ENCODE measurements around the gene NEAT1.

The NEAT1 gene

GRCh38 chr11:65434057-65434666 lies 11.6 kb downstream of the NEAT1 start:
- DNase-seq (ENCODE audit: low spot score), result no peak

GRCh38 chr11:65434667-65435410 lies 12.2 kb downstream of the NEAT1 start:
- no peak for DNase-seq (ENCODE audit: low spot score)

DNA sequence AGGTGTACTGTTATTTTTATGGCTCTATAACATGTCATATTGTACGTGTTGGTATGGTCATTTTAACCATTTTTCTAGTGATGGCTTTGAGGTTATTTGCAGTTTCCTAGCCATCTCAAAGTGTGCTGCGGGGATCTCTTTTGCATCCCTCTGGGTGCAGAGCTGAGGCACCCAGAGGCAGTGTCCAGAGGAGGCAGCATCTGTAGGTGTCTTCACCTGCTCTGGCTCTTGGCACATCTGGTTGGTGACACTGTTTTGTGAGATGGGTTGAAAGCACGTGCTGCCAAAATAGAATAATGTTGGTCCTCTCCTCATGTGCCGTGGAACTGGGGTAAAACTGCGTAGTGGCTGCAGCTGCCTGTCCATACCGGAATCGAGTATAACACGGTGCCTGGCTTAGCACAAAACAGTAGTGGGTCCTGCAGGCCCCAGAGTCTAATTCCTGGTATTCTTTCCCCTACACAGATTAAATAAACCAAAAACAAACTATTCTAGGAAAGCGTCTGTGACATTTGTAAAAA lies 12.9 kb downstream of the NEAT1 start:
- no peak for DNase-seq (ENCODE audit: low spot score)

GRCh38 chr11:65435981-65436411 lies 13.4 kb downstream of the NEAT1 start:
- DNase-seq (ENCODE audit: low spot score), result no peak

DNA sequence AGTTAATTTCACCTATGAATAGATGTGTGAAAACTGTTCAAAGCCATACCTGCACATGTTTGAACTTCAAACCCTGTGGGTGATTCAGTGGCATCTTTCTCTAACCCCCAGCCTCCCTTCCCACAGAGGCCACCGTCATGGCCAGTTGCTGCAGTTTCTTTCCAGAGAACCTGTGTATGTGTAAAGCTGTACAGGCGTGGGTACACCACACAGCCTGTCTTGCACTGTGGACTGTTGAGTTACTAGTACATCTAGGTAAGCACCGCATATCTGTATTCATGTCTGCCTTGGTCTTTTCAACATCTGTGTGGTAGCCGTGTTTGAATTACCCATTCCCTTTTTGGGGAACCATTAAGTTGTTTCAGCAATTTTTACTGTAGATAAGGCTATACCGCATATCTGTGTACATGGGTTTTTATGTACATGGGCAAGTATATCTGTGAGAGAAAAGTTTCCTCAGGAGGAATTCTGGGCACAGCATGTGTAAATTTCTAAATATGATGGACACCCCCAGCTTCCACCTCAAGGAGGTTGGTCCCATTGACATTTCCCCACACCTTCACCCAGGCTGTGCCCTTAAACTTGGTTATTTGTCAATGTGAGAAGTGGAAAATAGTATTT lies 13.9 kb downstream of the NEAT1 start:
- DNase-seq (ENCODE audit: low spot score), result no peak

DNA sequence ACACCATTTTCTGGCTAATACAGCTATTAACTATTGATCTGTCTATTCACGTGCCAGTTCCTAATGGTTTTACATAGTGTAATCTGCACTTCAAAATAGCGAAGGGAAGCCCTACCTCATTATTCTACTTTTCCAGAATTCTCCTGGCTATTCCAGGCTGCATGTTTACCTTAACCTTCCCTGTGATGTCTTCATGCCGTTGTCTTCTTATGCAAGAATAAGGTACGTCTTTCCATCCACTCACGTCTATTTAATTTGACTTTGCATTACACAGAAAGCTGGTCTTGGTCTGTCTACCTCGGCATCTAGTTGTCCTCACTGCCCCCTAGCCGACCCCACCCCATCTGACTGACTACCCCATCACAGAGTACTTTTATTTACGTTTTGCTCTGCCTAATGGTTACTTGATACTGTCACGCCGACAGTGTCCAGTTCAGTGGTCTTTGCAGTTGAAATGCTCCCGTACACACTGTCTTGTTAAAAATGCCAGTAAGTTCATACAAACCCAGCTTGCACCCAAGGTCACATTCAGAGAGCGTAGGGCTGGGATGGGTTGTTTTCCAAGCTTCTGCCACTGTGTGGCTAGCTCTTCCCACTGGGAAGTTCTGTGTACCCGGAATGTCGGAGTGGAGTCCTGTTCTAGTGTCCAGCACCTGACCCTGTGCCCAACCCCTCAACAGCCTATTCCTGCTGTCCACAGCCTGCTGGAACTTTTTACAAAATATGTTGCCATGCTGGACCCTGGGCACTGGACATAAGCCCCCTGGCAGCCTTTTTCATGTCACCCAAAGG lies 15.0 kb downstream of the NEAT1 start:
- no peak for DNase-seq (ENCODE audit: low spot score)

- no peak for DNase-seq (ENCODE audit: low spot score)
Measured at GRCh38 chr11:65438257-65439151, 15.9 kb downstream of the NEAT1 start.

DNA sequence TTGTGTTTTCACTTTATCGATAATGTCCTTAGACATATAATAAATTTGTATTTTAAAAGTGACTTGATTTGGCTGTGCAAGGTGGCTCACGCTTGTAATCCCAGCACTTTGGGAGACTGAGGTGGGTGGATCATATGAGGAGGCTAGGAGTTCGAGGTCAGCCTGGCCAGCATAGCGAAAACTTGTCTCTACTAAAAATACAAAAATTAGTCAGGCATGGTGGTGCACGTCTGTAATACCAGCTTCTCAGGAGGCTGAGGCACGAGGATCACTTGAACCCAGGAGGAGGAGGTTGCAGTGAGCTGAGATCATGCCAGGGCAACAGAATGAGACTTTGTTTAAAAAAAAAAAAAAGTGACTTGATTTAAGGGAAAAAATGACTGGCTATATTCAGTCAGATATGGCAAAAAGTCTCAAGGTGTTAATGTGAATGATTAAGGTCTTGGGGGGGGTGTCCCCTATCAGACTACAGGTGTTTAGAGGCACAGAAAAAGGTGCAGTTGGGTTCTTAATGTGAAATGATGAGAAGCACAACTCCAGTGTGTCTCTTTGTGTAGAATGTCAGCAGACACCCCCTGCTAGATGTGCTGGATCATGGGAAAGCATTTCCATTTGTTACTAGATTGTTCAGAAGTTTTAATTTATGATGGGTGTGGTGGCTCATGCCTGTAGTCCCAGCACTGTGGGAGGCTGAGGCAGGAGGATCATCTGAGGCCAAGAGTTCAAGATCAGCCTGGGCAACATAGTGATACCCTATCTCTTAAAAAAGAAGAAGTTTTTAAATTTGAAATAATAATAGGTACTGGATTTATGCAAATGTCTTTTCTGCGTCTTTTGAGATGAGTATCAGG lies 17.0 kb downstream of the NEAT1 start:
- no peak for DNase-seq (ENCODE audit: low spot score)

DNA sequence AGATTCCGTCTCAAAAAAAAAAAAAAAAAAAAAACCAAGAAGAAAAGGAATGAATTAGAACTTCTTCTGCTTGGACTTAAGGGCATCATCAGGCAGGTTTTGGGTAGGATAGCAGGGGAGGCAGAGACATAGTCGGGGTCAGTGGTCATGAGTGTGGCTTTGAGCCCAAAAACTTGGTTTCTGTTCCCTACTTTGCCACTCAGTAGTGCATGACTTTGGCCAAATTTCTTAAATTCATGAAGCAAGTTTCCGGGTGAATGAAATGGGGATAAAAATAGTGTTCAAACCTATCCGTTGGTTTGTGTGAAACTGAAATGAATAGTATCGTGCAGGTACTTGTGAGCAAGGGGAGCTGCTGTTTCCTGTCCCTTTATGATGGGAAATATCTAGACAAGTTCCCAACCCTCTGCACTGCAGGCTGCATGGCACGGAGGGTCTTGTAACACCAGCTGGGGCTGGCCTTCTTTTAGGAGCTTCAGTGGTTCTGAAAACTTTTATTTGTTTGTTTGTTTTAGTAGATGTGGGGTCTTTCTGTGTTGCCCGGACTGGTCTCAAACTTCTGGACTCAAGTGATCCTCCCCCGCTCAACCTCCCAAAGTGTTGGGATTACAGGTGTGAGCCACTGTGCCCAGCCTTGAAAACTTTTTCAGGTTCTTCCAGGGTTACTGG lies 18.4 kb downstream of the NEAT1 start:
- no peak for DNase-seq (ENCODE audit: low spot score)

DNA sequence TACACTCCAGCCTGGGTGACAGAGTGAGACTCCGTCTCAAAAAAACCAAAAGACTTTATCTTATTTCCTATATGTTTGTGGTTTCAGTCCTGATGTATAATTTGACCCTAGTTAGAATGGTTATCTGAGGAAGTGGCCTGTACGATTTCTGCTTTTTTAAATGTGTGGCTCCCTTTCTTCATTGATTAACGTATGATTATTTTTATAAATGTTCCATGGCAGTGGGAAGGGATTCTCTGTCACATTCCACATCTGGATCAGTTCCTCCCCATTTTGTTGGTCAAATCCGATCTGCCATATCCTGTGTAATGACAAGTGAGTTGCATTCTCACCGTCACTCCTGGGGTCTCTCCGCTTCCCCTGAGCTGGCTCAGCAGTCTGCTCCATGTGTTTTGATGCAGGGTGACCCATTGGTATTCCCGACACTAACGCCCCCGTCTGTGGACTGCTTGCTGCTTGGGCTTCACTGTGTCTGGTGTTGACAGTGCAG lies 20.3 kb downstream of the NEAT1 start:
- no peak for DNase-seq (ENCODE audit: low spot score)

DNA sequence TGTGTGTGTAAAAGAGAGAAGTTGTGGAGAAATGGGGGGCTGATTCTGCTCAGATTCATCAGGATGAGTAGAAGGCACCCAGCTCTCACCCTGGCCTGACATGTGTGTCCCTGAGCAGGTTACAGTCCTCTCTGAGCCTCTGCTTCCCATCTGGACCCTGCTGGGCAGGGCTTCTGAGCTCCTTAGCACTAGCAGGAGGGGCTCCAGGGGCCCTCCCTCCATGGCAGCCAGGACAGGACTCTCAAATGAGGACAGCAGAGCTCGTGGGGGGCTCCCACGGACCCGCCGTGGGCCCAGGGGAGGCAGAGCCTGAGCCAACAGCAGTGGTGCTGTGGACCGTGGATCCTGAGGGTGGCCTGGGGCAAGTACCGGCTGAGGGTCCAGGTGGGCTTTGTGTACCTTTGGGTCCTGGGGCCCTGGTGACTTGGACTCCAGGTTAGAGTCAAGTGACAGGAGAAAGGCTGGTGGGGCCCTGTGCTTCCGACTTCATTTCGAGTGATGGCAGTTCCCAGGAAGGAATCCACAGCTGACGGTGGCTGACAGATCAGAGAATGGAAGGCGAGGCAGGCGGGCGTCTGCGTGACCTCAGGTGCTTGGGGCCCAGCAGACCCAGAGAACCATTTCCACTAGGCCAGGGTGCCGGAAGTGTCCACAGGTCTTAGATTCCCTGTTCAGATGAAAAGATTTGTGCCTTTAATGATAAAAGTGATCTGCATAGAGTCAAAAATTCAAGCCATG lies 21.9 kb downstream of the NEAT1 start:
- DNase-seq (ENCODE audit: low spot score), result no peak

DNA sequence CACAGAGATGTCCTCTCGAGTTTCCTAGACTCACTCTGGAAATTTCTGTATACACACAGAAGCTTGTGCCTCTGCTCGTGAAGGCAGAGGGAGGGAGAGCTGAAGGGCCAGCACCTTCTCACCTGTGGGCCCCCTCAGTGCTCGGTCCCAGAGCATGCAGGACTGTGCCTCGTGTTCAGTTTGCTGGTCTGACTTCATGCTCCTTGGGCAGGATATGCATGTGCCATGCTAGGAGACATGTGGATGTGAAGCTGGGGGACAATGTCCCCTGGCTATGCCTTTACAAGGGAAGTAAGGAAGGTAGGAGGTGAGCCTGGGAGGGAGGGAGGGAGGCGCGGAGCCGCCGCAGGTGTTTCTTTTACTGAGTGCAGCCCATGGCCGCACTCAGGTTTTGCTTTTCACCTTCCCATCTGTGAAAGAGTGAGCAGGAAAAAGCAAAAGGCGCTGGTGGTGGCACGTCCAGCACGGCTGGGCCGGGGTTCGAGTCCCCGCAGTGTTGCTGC lies 22.6 kb downstream of the NEAT1 start:
- DNase-seq (ENCODE audit: low spot score), result no peak

DNA sequence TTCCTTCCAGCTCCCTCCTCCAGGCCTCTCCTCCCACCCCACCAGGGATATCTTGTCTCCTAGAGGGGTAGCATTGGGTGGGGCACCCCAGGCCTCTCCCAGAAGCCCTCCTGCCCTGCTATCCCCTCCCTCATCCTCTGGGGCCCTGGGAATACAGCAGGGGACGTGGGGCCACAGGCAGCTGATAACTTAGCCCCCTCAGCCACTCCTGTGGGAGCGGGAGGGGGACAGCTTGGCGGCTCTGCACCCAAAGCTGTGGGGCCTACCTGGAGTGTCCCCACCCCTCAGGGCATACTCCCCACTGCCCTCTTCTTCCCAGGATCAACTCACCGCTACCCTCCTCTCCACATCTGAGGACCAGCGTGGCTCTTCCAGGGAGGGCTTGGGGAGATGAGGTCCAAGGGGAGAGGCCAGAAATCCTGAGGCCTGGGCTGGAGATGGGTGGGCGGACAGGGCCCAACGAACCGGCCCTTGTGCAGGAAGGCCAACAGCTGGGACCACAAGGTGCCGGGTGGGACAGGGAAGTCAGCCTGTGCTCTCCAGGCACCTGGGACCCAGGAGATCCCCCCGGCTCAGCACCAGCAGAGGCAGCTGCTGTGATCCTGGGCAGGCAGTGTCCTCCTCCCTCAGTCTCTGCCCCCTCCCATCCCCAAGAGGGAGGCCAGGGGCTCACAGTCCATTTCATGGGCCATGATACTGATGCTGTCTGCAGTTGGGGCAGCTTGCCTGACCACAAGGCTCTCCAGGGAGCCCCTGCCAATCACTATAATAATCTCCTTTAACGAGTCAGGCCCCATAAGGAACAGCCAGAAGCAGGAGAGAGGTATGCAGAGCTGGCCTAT lies 23.2 kb downstream of the NEAT1 start:
- DNase-seq (ENCODE audit: low spot score), result no peak

- no peak for DNase-seq (ENCODE audit: low spot score)
Measured at GRCh38 chr11:65446446-65447277, 24.1 kb downstream of the NEAT1 start.

GRCh38 chr11:65448074-65448417 lies 25.4 kb downstream of the NEAT1 start:
- no peak for DNase-seq (ENCODE audit: low spot score)

GRCh38 chr11:65448418-65449105 lies 26.0 kb downstream of the NEAT1 start:
- no peak for DNase-seq (ENCODE audit: low spot score)

Data from HuH-7 (cell line).